GM18951 (cell line): ENCODE results near the gene HIGD1A.

ENCODE experiments used
- POLR2A ChIP-seq: IDR thresholded peaks from 4 replicates; pipeline ENCODE4 v1.6.1; 2011; ENCODE audit warnings: mild to moderate bottlenecking; ENCODE audit not compliant: insufficient read length, insufficient read depth; ENCODE audit errors: extremely low read depth
- in situ Hi-C: fragments of 300-500 bp; cut with MboI; formaldehyde crosslinking; loops from one replicate; pipeline ENCODE4 v1.12.0; 2022; ENCODE audit warnings: low sequenced_read_pairs, mixed read lengths, inconsistent platforms; ENCODE audit not compliant: unreplicated experiment

HIGD1A gene

GRCh38 chr3:42801784-42802183 is 2.5 kb downstream of the HIGD1A start:
- no peak for TF ChIP-seq POLR2A
- in situ Hi-C loops: no loop called here

- no peak for TF ChIP-seq POLR2A
- in situ Hi-C loops: no loop called here
Measured at GRCh38 chr3:42801048-42801620, 3.2 kb downstream of the HIGD1A start.

- no peak for TF ChIP-seq POLR2A
Measured at GRCh38 chr3:42800251-42800650, 4.0 kb downstream of the HIGD1A start.

GRCh38 chr3:42799376-42799775 is 4.9 kb downstream of the HIGD1A start:
- TF ChIP-seq POLR2A: no peak
- in situ Hi-C loops: no loop called here

More at GRCh38 chr3:42800251-42800650, 4.0 kb downstream of the HIGD1A start:
- in situ Hi-C loops: no loop called here

- in situ Hi-C loops: no loop called here
Measured at GRCh38 chr3:42796332-42796885, 7.9 kb downstream of the HIGD1A start.

GRCh38 chr3:42795621-42796181 is 8.6 kb downstream of the HIGD1A start:
- in situ Hi-C loops: no loop called here
- TF ChIP-seq POLR2A: no peak

More at GRCh38 chr3:42796332-42796885, 7.9 kb downstream of the HIGD1A start:
- TF ChIP-seq POLR2A: no peak

GRCh38 chr3:42790714-42791229 is 13.5 kb downstream of the HIGD1A start:
- in situ Hi-C loops: no loop called here

GRCh38 chr3:42786631-42787030 is 17.7 kb downstream of the HIGD1A start:
- TF ChIP-seq POLR2A: no peak
- in situ Hi-C loops: loop anchor here (10.0 kb wide), 1 partner anchor 88 kb away; the partner anchor contains the start of gene CYP8B1

More at GRCh38 chr3:42790714-42791229, 13.5 kb downstream of the HIGD1A start:
- no peak for TF ChIP-seq POLR2A

GRCh38 chr3:42786212-42786611 is 18.1 kb downstream of the HIGD1A start:
- in situ Hi-C loops: loop anchor here (10.0 kb wide), 1 partner anchor 89 kb away; the partner anchor contains the start of gene CYP8B1
- TF ChIP-seq POLR2A: no peak

- in situ Hi-C loops: loop anchor here (10.0 kb wide), 1 partner anchor 94 kb away; the partner anchor contains the start of gene CYP8B1
- no peak for TF ChIP-seq POLR2A
Measured at GRCh38 chr3:42780892-42781700, 23.2 kb downstream of the HIGD1A start.

GRCh38 chr3:42780398-42780797 is 23.9 kb downstream of the HIGD1A start:
- TF ChIP-seq POLR2A: no peak
- in situ Hi-C loops: loop anchor here (10.0 kb wide), 1 partner anchor 94 kb away; the partner anchor contains the start of gene CYP8B1

- in situ Hi-C loops: no loop called here
- TF ChIP-seq POLR2A: no peak
Measured at GRCh38 chr3:42778644-42779043, 25.6 kb downstream of the HIGD1A start.

- in situ Hi-C loops: no loop called here
- no peak for TF ChIP-seq POLR2A
Measured at GRCh38 chr3:42773409-42773751, 30.9 kb downstream of the HIGD1A start.
